Testis (tissue), 2 donors: Measurements from ENCODE around the gene PRLR.

Source experiments
- CTCF ChIP-seq, 3 experiments: fragments of 450-650 bp in 2 of 3; fragments of 200-600 bp in 1 of 3; sonication (generic) in 1 of 3; IDR thresholded peaks; one replicate each; pipeline ENCODE4 v1.5.1; 2016 to 2019; ENCODE audit warnings: antibody characterized with exemption in 3 of 3, mild to moderate bottlenecking in 2 of 3, moderate library complexity in 1 of 3
- POLR2A ChIP-seq: fragments of 450-650 bp; IDR thresholded peaks from one replicate; pipeline ENCODE4 v1.6.1; 2017; ENCODE audit warnings: antibody characterized with exemption, mild to moderate bottlenecking, moderate library complexity

- TF ChIP-seq CTCF (IDR thresholded peaks at IDR 0.05) (no peak), POLR2A (no peak)
Measured at GRCh38 chr5:35120715-35121114, 109.6 kb downstream of the PRLR start.
